HepG2 (cell line): Measurements from ENCODE around the gene NTRK2. TPM values are rescaled to one million over a fixed set of nuclear protein-coding genes. Genes with fewer than 3 reads are reported as not detected.

Source experiments
- ATAC-seq: fragments of 200-7000 bp; cut with Tn5 transposase; 3 replicates; pipeline ENCODE4 v1.9.1; 2020; ENCODE audit warnings: mild to moderate bottlenecking, moderate library complexity
- BruUV-seq: library from RNA; stranded (reverse); fragments of 400-500 nt; replicated peaks from 2 replicates; lab custom pipeline; 2021; lab: Mats Ljungman, UMichigan
- CTCF ChIA-PET: fragments of 300-600 bp; formaldehyde crosslinking; extraction: SDS; loops from one replicate; lab custom pipeline; 2021; ENCODE audit warnings: low total read pairs, inconsistent platforms, low intra/inter-chr PET ratio; lab: Yijun Ruan, JAX
- POLR2A ChIA-PET: fragments of 350-600 bp; sonication (Branson Sonifier 250); formaldehyde crosslinking; loops from one replicate; lab custom pipeline; 2020; ENCODE audit warnings: antibody characterized with exemption, inconsistent platforms; lab: Yijun Ruan, JAX
- DNase-seq: peaks from one replicate; pipeline ENCODE4 v3.0.0-alpha.2; 2015; ENCODE audit warnings: low spot score
- FAIRE-seq: peaks from 3 replicates; lab custom pipeline; 2011; peaks lifted over from hg19 to GRCh38; lab: Jason Lieb, UNC
- H2AFZ ChIP-seq: one replicate; pipeline ENCODE4 v1.6.1; 2011; ENCODE audit warnings: low read length, inconsistent platforms
- H3K27ac ChIP-seq: fragments of 300-600 bp; 3 replicates; pipeline ENCODE4 v1.8.0; 2011; ENCODE audit warnings: mixed run types, mild to moderate bottlenecking, mixed read lengths, low read length, inconsistent platforms; ENCODE audit not compliant: insufficient read depth; ENCODE audit errors: extremely low read length
- H3K27me3 ChIP-seq, 2 experiments: fragments of 200-600 bp in 1 of 2; 2 replicates in 1 of 2; 3 replicates in 1 of 2; pipeline versions ENCODE4 v1.6.0 to v1.8.0; 2011; ENCODE audit warnings: low read length in 2 of 2, mild to moderate bottlenecking in 2 of 2, moderate library complexity in 2 of 2, inconsistent platforms in 1 of 2; ENCODE audit not compliant: insufficient read depth in 2 of 2, control insufficient read depth in 1 of 2
- H3K36me3 ChIP-seq, 2 experiments: fragments of 200-600 bp in 1 of 2; replicated peaks in 1 of 2; 2 replicates in 1 of 2; 3 replicates in 1 of 2; pipeline versions ENCODE4 v1.5.1 to v1.8.0; 2011; ENCODE audit warnings: low read length in 2 of 2, inconsistent platforms in 1 of 2; ENCODE audit not compliant: insufficient read depth in 2 of 2, control insufficient read depth in 1 of 2
- H3K4me1 ChIP-seq: 2 replicates; pipeline ENCODE4 v1.5.1; 2012; ENCODE audit warnings: low read length, inconsistent platforms; ENCODE audit not compliant: insufficient read depth
- H3K4me2 ChIP-seq: 2 replicates; pipeline ENCODE4 v1.6.0; 2011; ENCODE audit warnings: low read depth, low read length, inconsistent platforms
- H3K4me3 ChIP-seq, 3 experiments: fragments of 200-600 bp in 1 of 3; sonication (generic), shearing (Covaris generic) in 1 of 3; replicated peaks in 1 of 3; 2 replicates each; pipeline ENCODE4 v1.5.1; 2011 to 2016; ENCODE audit warnings: low read length in 3 of 3, inconsistent platforms in 2 of 3, low read depth in 2 of 3, mild to moderate bottlenecking in 2 of 3, control low read depth in 1 of 3, mixed read lengths in 1 of 3; ENCODE audit not compliant: insufficient read depth in 1 of 3
- H3K79me2 ChIP-seq: one replicate; pipeline ENCODE4 v1.6.1; 2011; ENCODE audit warnings: low read length, inconsistent platforms; ENCODE audit not compliant: insufficient read depth
- H3K9ac ChIP-seq: 2 replicates; pipeline ENCODE4 v1.6.0; 2011; ENCODE audit warnings: mild to moderate bottlenecking, low read depth, low read length, inconsistent platforms; ENCODE audit not compliant: insufficient read depth
- H3K9me3 ChIP-seq: 2 replicates; pipeline ENCODE4 v1.5.1; 2012; ENCODE audit warnings: mild to moderate bottlenecking, low read length
- H4K20me1 ChIP-seq: 2 replicates; pipeline ENCODE4 v1.6.0; 2011; ENCODE audit warnings: inconsistent platforms, mild to moderate bottlenecking, low read length, moderate library complexity; ENCODE audit not compliant: insufficient read depth
- HCFC1 ChIP-seq: fragments of 150-350 bp; IDR thresholded peaks from 2 replicates; pipeline ENCODE4 v1.6.1; 2014; ENCODE audit warnings: low read depth, low read length
- HMG20B ChIP-seq: conservative IDR thresholded peaks from 2 replicates; pipeline ENCODE4 v1.6.1; 2016; ENCODE audit warnings: missing genetic modification reagents, missing compliant biosample characterization
- STAG1 ChIP-seq: sonication (generic); formaldehyde crosslinking; IDR thresholded peaks from 2 replicates; pipeline ENCODE4 v1.4.0; 2020; ENCODE audit warnings: missing genetic modification reagents
- WGBS: methylation state at CpG from one replicate; pipeline ENCODE4 v1.1.6; 2017; ENCODE audit warnings: low lambda C conversion rate; 5-methylcytosine and 5-hydroxymethylcytosine counted together
- in situ Hi-C: cut with HindIII; loops from 2 replicates; pipeline ENCODE4 v1.10.0; 2017; ENCODE audit warnings: low pct_unique_long_range_greater_than_20kb; ENCODE audit not compliant: extremely low pct_ligation_motif_present
- intact Hi-C: fragments of 100-400 bp; cut with micrococcal nuclease; formaldehyde crosslinking; loops from one replicate; pipeline ENCODE4 v1.10.0; 2022; ENCODE audit not compliant: unreplicated experiment
- polyA plus RNA-seq, 8 experiments: library from polyadenylated mRNA; depleted of rRNA in 3 of 8; stranded (reverse) in 7 of 8; unstranded in 1 of 8; fragments of >200 nt; fragmentation: Illumina TruSeq in 4 of 8; extraction: Trizol in 4 of 8; gene quantifications; 2 replicates each; pipeline versions ENCODE4 v1.2.1 to v1.2.3, GENCODE V29; 2011 to 2016; ENCODE audit warnings: low read depth in 4 of 8, missing spikeins in 1 of 8, mixed read lengths in 1 of 8; ENCODE audit not compliant: insufficient read depth in 1 of 8
- total RNA-seq, 5 experiments: library from RNA; depleted of rRNA; stranded (reverse); fragments of >200 nt; fragmentation: Illumina TruSeq; extraction: Trizol; gene quantifications; 2 replicates each; pipeline ENCODE4 v1.2.3, GENCODE V29; 2016; ENCODE audit warnings: low read depth in 1 of 5
- TF ChIP-seq, protein P1 (sequence below): sonication (generic); formaldehyde crosslinking; IDR thresholded peaks from 2 replicates; pipeline ENCODE4 v1.5.0; 2020; ENCODE audit warnings: mild to moderate bottlenecking, missing genetic modification reagents, borderline replicate concordance
- TF ChIP-seq, protein P2 (sequence below): sonication (generic); formaldehyde crosslinking; IDR thresholded peaks from 2 replicates; pipeline ENCODE4 v1.5.0; 2020; ENCODE audit warnings: mild to moderate bottlenecking, missing genetic modification reagents, moderate library complexity

Gene NTRK2
- total and polyA plus RNA-seq, 2 of the 13 experiments (the other 11 are each of a cell fraction or from before 2014, with no cell fraction given): not detected

DNA sequence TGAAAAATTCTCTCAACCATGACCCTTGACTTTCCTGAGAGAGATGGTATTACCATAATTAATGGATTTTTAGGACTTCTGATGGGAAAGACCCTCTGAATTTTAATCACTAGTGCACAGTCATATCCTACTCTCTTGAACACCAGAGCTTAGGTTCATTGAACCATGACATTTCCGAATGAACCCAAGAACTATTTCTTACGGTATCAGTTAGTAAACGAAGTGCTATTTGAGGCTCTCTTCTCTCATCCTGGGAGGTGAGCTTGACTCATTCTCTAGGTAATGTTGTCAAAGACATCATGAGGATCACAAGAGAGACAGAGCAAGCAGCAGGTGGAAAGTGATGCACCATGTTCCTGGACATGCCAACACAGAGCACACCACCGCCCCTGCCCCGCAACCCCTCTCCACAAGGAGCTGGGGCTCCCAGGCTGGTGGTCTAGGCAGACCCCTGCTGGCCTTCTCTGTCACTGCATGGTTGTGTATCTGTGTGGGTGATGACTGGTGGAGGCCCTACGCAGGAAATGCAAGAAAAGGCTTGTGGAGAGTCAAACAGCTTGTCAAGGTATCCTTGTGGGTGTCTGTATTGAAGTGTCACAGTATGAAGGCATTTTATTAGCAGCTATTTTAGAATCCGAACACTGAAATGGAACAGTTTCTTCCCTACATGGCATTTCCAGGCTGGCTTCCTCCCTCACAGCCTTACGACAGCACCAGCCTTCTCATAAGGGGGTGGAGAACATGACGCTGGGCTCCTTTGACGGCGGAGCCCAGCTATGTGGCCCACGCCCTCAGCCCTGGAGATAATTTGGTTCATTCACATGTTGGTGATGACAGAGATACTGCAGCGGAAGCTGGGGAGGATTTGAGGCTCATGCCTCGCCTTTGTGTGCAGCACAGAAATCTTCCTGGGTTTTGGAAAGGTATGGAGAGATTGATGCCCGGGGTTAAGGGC is 297.6 kb downstream of the NTRK2 start:
- H3K27me3 ChIP-seq: no peaks in the 10 kb centered on the region
- peak; percentile 82 for ATAC-seq
- ChIA-PET POLR2A (no interaction called here), CTCF (no interaction called here)
- H2AFZ ChIP-seq: no peak overlapping the region
- no peak overlapping the region for H3K4me2 ChIP-seq
- FAIRE-seq: no peak
- H3K79me2 ChIP-seq: no peaks in the 10 kb centered on the region
- no peaks in the 10 kb centered on the region for H4K20me1 ChIP-seq
- no peak overlapping the region for H3K9ac ChIP-seq
- H3K27ac ChIP-seq: no peak overlapping the region
- H3K9me3 ChIP-seq: no peaks in the 10 kb centered on the region
- WGBS: 26% methylated on average over 11 of the region's 15 CpGs
- H3K36me3 ChIP-seq: no peaks in the 10 kb centered on the region
- BruUV-seq: no TSS peak
- H3K4me3 ChIP-seq: no peak overlapping the region
- in situ Hi-C loops: loop anchor here (25.0 kb wide), 1 partner anchor 580 kb away; no protein-coding TSS in a partner anchor
- intact Hi-C loops: no loop called here
- DNase-seq: peak; percentile 4
- TF ChIP-seq, protein P1, sequence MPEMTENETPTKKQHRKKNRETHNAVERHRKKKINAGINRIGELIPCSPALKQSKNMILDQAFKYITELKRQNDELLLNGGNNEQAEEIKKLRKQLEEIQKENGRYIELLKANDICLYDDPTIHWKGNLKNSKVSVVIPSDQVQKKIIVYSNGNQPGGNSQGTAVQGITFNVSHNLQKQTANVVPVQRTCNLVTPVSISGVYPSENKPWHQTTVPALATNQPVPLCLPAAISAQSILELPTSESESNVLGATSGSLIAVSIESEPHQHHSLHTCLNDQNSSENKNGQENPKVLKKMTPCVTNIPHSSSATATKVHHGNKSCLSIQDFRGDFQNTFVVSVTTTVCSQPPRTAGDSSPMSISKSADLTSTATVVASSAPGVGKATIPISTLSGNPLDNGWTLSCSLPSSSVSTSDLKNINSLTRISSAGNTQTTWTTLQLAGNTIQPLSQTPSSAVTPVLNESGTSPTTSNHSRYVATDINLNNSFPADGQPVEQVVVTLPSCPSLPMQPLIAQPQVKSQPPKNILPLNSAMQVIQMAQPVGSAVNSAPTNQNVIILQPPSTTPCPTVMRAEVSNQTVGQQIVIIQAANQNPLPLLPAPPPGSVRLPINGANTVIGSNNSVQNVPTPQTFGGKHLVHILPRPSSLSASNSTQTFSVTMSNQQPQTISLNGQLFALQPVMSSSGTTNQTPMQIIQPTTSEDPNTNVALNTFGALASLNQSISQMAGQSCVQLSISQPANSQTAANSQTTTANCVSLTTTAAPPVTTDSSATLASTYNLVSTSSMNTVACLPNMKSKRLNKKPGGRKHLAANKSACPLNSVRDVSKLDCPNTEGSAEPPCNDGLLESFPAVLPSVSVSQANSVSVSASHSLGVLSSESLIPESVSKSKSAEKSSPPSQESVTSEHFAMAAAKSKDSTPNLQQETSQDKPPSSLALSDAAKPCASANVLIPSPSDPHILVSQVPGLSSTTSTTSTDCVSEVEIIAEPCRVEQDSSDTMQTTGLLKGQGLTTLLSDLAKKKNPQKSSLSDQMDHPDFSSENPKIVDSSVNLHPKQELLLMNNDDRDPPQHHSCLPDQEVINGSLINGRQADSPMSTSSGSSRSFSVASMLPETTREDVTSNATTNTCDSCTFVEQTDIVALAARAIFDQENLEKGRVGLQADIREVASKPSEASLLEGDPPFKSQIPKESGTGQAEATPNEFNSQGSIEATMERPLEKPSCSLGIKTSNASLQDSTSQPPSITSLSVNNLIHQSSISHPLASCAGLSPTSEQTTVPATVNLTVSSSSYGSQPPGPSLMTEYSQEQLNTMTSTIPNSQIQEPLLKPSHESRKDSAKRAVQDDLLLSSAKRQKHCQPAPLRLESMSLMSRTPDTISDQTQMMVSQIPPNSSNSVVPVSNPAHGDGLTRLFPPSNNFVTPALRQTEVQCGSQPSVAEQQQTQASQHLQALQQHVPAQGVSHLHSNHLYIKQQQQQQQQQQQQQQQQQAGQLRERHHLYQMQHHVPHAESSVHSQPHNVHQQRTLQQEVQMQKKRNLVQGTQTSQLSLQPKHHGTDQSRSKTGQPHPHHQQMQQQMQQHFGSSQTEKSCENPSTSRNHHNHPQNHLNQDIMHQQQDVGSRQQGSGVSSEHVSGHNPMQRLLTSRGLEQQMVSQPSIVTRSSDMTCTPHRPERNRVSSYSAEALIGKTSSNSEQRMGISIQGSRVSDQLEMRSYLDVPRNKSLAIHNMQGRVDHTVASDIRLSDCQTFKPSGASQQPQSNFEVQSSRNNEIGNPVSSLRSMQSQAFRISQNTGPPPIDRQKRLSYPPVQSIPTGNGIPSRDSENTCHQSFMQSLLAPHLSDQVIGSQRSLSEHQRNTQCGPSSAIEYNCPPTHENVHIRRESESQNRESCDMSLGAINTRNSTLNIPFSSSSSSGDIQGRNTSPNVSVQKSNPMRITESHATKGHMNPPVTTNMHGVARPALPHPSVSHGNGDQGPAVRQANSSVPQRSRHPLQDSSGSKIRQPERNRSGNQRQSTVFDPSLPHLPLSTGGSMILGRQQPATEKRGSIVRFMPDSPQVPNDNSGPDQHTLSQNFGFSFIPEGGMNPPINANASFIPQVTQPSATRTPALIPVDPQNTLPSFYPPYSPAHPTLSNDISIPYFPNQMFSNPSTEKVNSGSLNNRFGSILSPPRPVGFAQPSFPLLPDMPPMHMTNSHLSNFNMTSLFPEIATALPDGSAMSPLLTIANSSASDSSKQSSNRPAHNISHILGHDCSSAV (CRISPR knock-in tag): no peak
- TF ChIP-seq, protein P2, sequence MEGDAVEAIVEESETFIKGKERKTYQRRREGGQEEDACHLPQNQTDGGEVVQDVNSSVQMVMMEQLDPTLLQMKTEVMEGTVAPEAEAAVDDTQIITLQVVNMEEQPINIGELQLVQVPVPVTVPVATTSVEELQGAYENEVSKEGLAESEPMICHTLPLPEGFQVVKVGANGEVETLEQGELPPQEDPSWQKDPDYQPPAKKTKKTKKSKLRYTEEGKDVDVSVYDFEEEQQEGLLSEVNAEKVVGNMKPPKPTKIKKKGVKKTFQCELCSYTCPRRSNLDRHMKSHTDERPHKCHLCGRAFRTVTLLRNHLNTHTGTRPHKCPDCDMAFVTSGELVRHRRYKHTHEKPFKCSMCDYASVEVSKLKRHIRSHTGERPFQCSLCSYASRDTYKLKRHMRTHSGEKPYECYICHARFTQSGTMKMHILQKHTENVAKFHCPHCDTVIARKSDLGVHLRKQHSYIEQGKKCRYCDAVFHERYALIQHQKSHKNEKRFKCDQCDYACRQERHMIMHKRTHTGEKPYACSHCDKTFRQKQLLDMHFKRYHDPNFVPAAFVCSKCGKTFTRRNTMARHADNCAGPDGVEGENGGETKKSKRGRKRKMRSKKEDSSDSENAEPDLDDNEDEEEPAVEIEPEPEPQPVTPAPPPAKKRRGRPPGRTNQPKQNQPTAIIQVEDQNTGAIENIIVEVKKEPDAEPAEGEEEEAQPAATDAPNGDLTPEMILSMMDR (CRISPR knock-in tag): peak; percentile 37
- TF ChIP-seq HCFC1: no peak
- no peak for TF ChIP-seq HMG20B (CRISPR knock-in tag)
- TF ChIP-seq STAG1: peak; percentile 20; the same call in 1 of the 2 replicates
- H3K4me1 ChIP-seq: no peaks in the 10 kb centered on the region
